Lower leg skin (tissue), 3 donors: ENCODE measurements around the gene ARHGEF11.

ENCODE experiments used
- CTCF ChIP-seq, 3 donors: fragments of 450-650 bp; IDR thresholded peaks; one replicate each; pipeline ENCODE4 v1.5.1; 2016; ENCODE audit warnings: antibody characterized with exemption in 3 of 3, mild to moderate bottlenecking in 3 of 3, moderate library complexity in 2 of 3
- POLR2A ChIP-seq, 2 donors: fragments of 450-650 bp; IDR thresholded peaks; one replicate each; pipeline ENCODE4 v1.6.1; 2016 to 2017; ENCODE audit warnings: antibody characterized with exemption in 2 of 2, mild to moderate bottlenecking in 1 of 2, moderate library complexity in 1 of 2

- TF ChIP-seq POLR2A (IDR thresholded peaks at IDR 0.05) (no peak), CTCF (IDR thresholded peaks at IDR 0.05) (no peak)
Measured at GRCh38 chr1:156998840-156999500, 46.6 kb downstream of the ARHGEF11 start.
